HCT116 (cell line): Measurements from ENCODE around the gene CDH23. TPM values are rescaled to one million over a fixed set of nuclear protein-coding genes. Genes with fewer than 3 reads are reported as not detected.

Experiments used
- ATAC-seq: fragments of 200-7000 bp; cut with Tn5 transposase; 2 replicates; pipeline ENCODE4 v1.9.1; 2020; ENCODE audit warnings: mild to moderate bottlenecking, moderate library complexity
- BruUV-seq: library from RNA; stranded (reverse); fragments of 400-500 nt; replicated peaks from 2 replicates; lab custom pipeline; 2021; lab: Mats Ljungman, UMichigan
- CTCF ChIA-PET: fragments of 300-600 bp; sonication (Branson Sonifier 250); formaldehyde crosslinking; loops from one replicate; lab custom pipeline; 2021; ENCODE audit warnings: antibody characterized with exemption; lab: Charles Lee
- POLR2A ChIA-PET: fragments of 300-600, 350-600 bp; sonication (Branson Sonifier 250); formaldehyde crosslinking; loops from one replicate; lab custom pipeline; 2021; ENCODE audit warnings: antibody characterized with exemption; lab: Charles Lee
- RAD21 ChIA-PET, 2 experiments: fragments of 300-600 bp; sonication (Branson Sonifier 250); formaldehyde crosslinking; loops; one replicate each; lab custom pipeline; 2023; ENCODE audit warnings: low total read pairs in 2 of 2; ENCODE audit not compliant: uncharacterized antibody in 2 of 2, unreplicated experiment in 2 of 2, low non-redundant PET in 1 of 2; lab: Charles Lee
- DNase-seq: peaks from one replicate; pipeline ENCODE4 v3.0.0-alpha.2; 2010; ENCODE audit warnings: low read depth, low spot score
- H2AFZ ChIP-seq: fragments of 200-600 bp; shearing (Covaris generic), sonication (generic); 2 replicates; pipeline ENCODE4 v1.6.1; 2017; ENCODE audit warnings: low read depth, mixed run types, mixed read lengths, antibody characterized with exemption, low read length; ENCODE audit not compliant: poor library complexity, severe bottlenecking
- H3K27ac ChIP-seq: 2 replicates; pipeline ENCODE4 v1.5.1; 2012; ENCODE audit warnings: low read depth, low read length
- H3K27me3 ChIP-seq: fragments of 200-600 bp; sonication (generic); 2 replicates; pipeline ENCODE4 v1.6.1; 2016; ENCODE audit warnings: mixed run types, low read length, mixed read lengths; ENCODE audit not compliant: insufficient read depth
- H3K36me3 ChIP-seq, 2 experiments: fragments of 200-500 bp in 1 of 2; fragments of 200-600 bp in 1 of 2; sonication (Bioruptor generic) in 1 of 2; sonication (generic) in 1 of 2; 2 replicates each; pipeline versions ENCODE4 v1.5.1 to v1.6.1; 2014 to 2016; ENCODE audit warnings: low read length in 2 of 2, inconsistent platforms in 1 of 2, mixed read lengths in 1 of 2, mixed run types in 1 of 2; ENCODE audit not compliant: insufficient read depth in 2 of 2, control insufficient read depth in 1 of 2
- H3K4me1 ChIP-seq, 2 experiments: fragments of 200-600 bp in 1 of 2; sonication (generic) in 1 of 2; 2 replicates each; pipeline versions ENCODE4 v1.5.1 to v1.6.1; 2012 to 2017; ENCODE audit warnings: low read length in 2 of 2, inconsistent platforms in 1 of 2, mild to moderate bottlenecking in 1 of 2, mixed read lengths in 1 of 2, mixed run types in 1 of 2, moderate library complexity in 1 of 2; ENCODE audit not compliant: insufficient read depth in 2 of 2, control insufficient read depth in 1 of 2
- H3K4me2 ChIP-seq: fragments of 200-600 bp; sonication (generic); 2 replicates; pipeline ENCODE4 v1.6.1; 2017; ENCODE audit warnings: mixed run types, low read length, mixed read lengths
- H3K4me3 ChIP-seq, 2 experiments: fragments of 200-600 bp in 1 of 2; sonication (generic) in 1 of 2; replicated peaks in 1 of 2; 2 replicates each; pipeline ENCODE4 v1.5.1; 2011 to 2016; ENCODE audit warnings: low read length in 2 of 2, control low read depth in 1 of 2, low read depth in 1 of 2, mild to moderate bottlenecking in 1 of 2, mixed read lengths in 1 of 2, mixed run types in 1 of 2
- H3K79me2 ChIP-seq: fragments of 200-600 bp; sonication (generic); 2 replicates; pipeline ENCODE4 v1.6.1; 2017; ENCODE audit warnings: mild to moderate bottlenecking, mixed run types, low read length, moderate library complexity, mixed read lengths; ENCODE audit not compliant: insufficient read depth
- H3K9ac ChIP-seq: fragments of 200-600 bp; sonication (generic); 2 replicates; pipeline ENCODE4 v1.6.1; 2016; ENCODE audit warnings: low read length, mixed read lengths
- H3K9me2 ChIP-seq: fragments of 200-600 bp; sonication (generic), shearing (Covaris generic); 2 replicates; pipeline ENCODE4 v1.6.1; 2017; ENCODE audit warnings: mixed run types, mild to moderate bottlenecking, moderate library complexity; ENCODE audit not compliant: insufficient read depth
- H3K9me3 ChIP-seq, 2 experiments: fragments of 200-500 bp in 1 of 2; fragments of 200-600 bp in 1 of 2; sonication (Bioruptor generic) in 1 of 2; sonication (generic) in 1 of 2; 2 replicates each; pipeline ENCODE4 v1.6.1; 2014 to 2017; ENCODE audit warnings: low read length in 2 of 2, mixed read lengths in 2 of 2, inconsistent platforms in 1 of 2, low read depth in 1 of 2, mild to moderate bottlenecking in 1 of 2, mixed run types in 1 of 2, moderate library complexity in 1 of 2; ENCODE audit not compliant: control insufficient read depth in 1 of 2, insufficient read depth in 1 of 2
- H4K20me1 ChIP-seq: fragments of 200-600 bp; sonication (generic), shearing (Covaris generic); 2 replicates; pipeline ENCODE4 v1.6.1; 2017; ENCODE audit warnings: mixed run types, mild to moderate bottlenecking, moderate library complexity; ENCODE audit not compliant: insufficient read depth
- CEBPB ChIP-seq: IDR thresholded peaks from 2 replicates; pipeline ENCODE4 v1.6.1; 2012; ENCODE audit warnings: low read depth
- EGR1 ChIP-seq: IDR thresholded peaks from 2 replicates; pipeline ENCODE4 v1.6.1; 2012; ENCODE audit warnings: low read depth
- ELF1 ChIP-seq: IDR thresholded peaks from 2 replicates; pipeline ENCODE4 v1.6.1; 2012; ENCODE audit warnings: low read depth, borderline replicate concordance
- EZH2 ChIP-seq: fragments of 200-600 bp; sonication (generic); IDR thresholded peaks from 2 replicates; pipeline ENCODE4 v1.6.1; 2017; ENCODE audit warnings: antibody characterized with exemption, mixed run types
- FOSL1 ChIP-seq: IDR thresholded peaks from 2 replicates; pipeline ENCODE4 v1.6.1; 2012; ENCODE audit warnings: low read depth
- SIN3A ChIP-seq: IDR thresholded peaks from 2 replicates; pipeline ENCODE4 v1.6.1; 2012; ENCODE audit warnings: low read depth
- SP1 ChIP-seq: IDR thresholded peaks from 2 replicates; pipeline ENCODE4 v1.6.1; 2012; ENCODE audit warnings: low read depth
- YY1 ChIP-seq: IDR thresholded peaks from 2 replicates; pipeline ENCODE4 v1.6.1; 2011; ENCODE audit warnings: low read length, low read depth, moderate library complexity, mild to moderate bottlenecking; ENCODE audit not compliant: insufficient replicate concordance; ENCODE audit errors: extremely low read depth
- ZFX ChIP-seq: fragments of 450-650 bp; IDR thresholded peaks from 2 replicates; pipeline ENCODE4 v1.6.1; 2017
- intact Hi-C: fragments of 100-400 bp; cut with micrococcal nuclease; formaldehyde crosslinking; loops from 2 replicates; pipeline ENCODE4 v1.10.0; 2022
- total RNA-seq: library from RNA; stranded (reverse); gene quantifications from one replicate; pipeline ENCODE4 v1.2.1, GENCODE V29; 2021; ENCODE audit not compliant: unreplicated experiment
- TF ChIP-seq, protein P1 (sequence below): IDR thresholded peaks from 2 replicates; pipeline ENCODE4 v1.6.1; 2012; ENCODE audit warnings: low read depth

Gene CDH23
- total RNA-seq, 1 experiment from 2014 or later = not detected

DNA sequence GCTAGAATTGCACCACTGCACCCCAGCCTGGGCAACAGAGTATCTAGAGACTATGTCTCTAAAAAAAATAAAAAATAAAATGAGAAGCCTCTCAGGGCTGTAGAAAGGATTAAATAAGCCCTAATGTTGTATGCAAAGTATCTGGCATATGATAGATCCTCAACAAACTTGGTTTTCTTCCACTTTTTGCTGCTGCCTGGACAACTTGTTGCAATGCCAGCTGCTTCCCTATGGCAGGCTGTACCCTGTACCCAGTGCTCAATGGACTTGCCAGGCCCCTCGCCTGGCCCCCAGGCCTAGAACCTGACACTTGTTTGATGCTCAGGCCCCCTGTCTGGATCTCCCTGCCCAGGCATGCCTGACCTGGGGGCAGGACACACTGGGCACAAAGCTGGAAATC lies 28.5 kb upstream of the CDH23 start:
- Histone ChIP-seq H3K4me2 (no peak overlapping the region), H4K20me1 (no peaks in the 10 kb centered on the region), H3K4me1 (peaks cover 22 to 40% of the 10 kb centered on the region in 2 experiments), H3K27me3 (no peaks in the 10 kb centered on the region), H2AFZ (no peak overlapping the region), H3K9ac (no peak overlapping the region), H3K36me3 (no peaks in the 10 kb centered on the region), H3K9me2 (no peaks in the 10 kb centered on the region), H3K27ac (no peak overlapping the region), H3K79me2 (no peaks in the 10 kb centered on the region), H3K9me3 (no peaks in the 10 kb centered on the region), H3K4me3 (no peak overlapping the region)
- intact Hi-C loops = no loop called here
- ChIA-PET RAD21 (no interaction called here), POLR2A (no interaction called here), CTCF (no interaction called here)
- TF ChIP-seq EZH2 = no peak
- TF ChIP-seq EGR1 = no peak
- TF ChIP-seq FOSL1 = no peak
- TF ChIP-seq SIN3A = no peak
- no peak for TF ChIP-seq CEBPB
- TF ChIP-seq SP1 = no peak
- TF ChIP-seq YY1 = no peak
- no peak for TF ChIP-seq ZFX
- TF ChIP-seq ELF1 = no peak
- TF ChIP-seq, protein P1, sequence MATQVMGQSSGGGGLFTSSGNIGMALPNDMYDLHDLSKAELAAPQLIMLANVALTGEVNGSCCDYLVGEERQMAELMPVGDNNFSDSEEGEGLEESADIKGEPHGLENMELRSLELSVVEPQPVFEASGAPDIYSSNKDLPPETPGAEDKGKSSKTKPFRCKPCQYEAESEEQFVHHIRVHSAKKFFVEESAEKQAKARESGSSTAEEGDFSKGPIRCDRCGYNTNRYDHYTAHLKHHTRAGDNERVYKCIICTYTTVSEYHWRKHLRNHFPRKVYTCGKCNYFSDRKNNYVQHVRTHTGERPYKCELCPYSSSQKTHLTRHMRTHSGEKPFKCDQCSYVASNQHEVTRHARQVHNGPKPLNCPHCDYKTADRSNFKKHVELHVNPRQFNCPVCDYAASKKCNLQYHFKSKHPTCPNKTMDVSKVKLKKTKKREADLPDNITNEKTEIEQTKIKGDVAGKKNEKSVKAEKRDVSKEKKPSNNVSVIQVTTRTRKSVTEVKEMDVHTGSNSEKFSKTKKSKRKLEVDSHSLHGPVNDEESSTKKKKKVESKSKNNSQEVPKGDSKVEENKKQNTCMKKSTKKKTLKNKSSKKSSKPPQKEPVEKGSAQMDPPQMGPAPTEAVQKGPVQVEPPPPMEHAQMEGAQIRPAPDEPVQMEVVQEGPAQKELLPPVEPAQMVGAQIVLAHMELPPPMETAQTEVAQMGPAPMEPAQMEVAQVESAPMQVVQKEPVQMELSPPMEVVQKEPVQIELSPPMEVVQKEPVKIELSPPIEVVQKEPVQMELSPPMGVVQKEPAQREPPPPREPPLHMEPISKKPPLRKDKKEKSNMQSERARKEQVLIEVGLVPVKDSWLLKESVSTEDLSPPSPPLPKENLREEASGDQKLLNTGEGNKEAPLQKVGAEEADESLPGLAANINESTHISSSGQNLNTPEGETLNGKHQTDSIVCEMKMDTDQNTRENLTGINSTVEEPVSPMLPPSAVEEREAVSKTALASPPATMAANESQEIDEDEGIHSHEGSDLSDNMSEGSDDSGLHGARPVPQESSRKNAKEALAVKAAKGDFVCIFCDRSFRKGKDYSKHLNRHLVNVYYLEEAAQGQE = no peak
- DNase-seq (no peak), ATAC-seq (no peak)
- BruUV-seq = no TSS peak
